ENCODE measurements around the gene THTPA.
"Not testable (repeated sequence)": the region's sequence is repeated elsewhere in the genome, so short reads cannot be mapped to it uniquely, and the experiment has no call there.

THTPA gene

DNA sequence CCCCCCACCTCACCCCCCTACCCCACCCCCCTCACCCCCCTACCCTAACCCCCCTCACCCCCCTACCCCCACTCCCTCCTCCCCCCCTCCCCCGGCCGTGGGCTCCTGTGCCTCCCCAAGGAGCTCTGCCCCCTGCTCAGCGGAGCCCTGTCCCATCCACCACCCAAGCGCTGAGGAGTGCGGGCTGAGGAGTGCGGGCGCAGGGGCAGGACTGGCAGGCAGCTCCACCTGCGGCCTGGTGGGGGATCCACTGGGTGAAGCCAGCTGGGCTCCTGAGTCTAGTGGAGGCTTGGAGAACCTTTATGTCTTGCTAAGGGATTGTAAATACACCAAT is 24.8 kb downstream of the THTPA start:
- H3K4me3 ChIP-seq (ENCODE audit: low read depth, low read length), result no peak overlapping the region
- DNase-seq, result no peak
- no peak overlapping the region for H3K9ac ChIP-seq (ENCODE audit: low read length)

DNA sequence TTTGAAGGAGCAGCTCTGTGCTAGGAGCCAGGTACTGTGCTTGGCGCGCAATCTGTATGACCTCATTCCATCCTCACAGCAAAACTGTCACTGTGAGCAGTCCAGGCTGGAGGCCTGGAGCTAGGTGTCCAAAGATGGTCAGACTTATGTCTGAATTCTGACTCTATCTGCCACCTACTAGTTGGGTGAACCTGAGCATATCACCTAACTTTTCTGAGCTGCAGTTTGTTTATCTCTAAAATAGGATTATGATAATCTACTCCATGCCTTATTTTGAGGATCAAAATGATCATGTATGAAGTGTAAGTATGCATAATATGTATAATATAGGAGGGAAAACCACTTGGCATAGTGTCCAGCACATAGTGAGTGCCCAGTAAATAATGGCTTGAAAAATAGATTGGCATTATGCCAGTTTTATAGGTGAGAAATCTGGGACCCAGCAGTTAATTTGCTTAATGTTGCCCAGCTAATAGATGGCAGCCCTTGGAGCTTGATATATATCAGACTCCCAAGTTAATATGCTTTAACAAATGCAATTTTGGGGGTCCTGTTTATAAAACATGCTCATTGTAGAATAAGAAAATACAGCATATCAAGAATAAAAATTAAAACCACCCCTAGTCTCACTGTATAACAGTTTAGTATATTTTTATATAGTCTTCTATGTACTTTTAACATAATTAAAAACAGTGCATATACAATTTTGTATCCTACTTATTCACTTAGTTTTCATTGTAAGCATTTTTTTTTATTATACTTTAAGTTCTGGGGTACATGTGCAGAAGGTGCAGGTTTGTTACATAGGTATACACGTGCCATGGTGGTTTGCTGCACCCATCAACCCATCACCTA is 27.1 kb downstream of the THTPA start:
- no peak overlapping the region for H4K8ac ChIP-seq (ENCODE audit: low read depth, low read length)
- no peak overlapping the region for H3K18ac ChIP-seq (ENCODE audit: low read length)
- no peak overlapping the region for H2BK120ac ChIP-seq (ENCODE audit: insufficient read depth, low read length, poor library complexity)
- no CpG with 5 or more reads among the region's 3 CpGs for WGBS (ENCODE audit: extremely low coverage, insufficient coverage, insufficient read length)
- H3K27ac ChIP-seq (ENCODE audit: low read depth, low read length), result no peak overlapping the region
- no peak overlapping the region for H3K4me3 ChIP-seq (ENCODE audit: low read depth, low read length)
- H3K4ac ChIP-seq (ENCODE audit: low read depth, low read length), result no peak overlapping the region
- DNase-seq, result no peak
- H3K14ac ChIP-seq (ENCODE audit: low read length), result no peak overlapping the region
- H3K23ac ChIP-seq (ENCODE audit: low read length), result no peak overlapping the region
- no peak overlapping the region for H3K9ac ChIP-seq (ENCODE audit: low read length)
- no peak overlapping the region for H4K91ac ChIP-seq (ENCODE audit: low read depth, low read length)
- H2AK5ac ChIP-seq (ENCODE audit: low read length), result no peak overlapping the region
- no peaks in the 10 kb centered on the region for H3K79me1 ChIP-seq (ENCODE audit: low read length)
- H3K4me2 ChIP-seq (ENCODE audit: low read length), result no peak overlapping the region
- peaks cover 18% of the 10 kb centered on the region for H3K27me3 ChIP-seq (ENCODE audit: insufficient read depth, low read length)
- no peaks in the 10 kb centered on the region for H3K36me3 ChIP-seq (ENCODE audit: control insufficient read depth in 1 of 2, insufficient read depth in 2 of 2, low read length in 2 of 2)
- H4K12ac ChIP-seq (ENCODE audit: low read depth, low read length), result no peak overlapping the region
- peaks cover 3% of the 10 kb centered on the region for H3K9me3 ChIP-seq (ENCODE audit: insufficient read depth, low read depth, low read length)
- no peak overlapping the region for H2BK12ac ChIP-seq (ENCODE audit: low read length)
- no peaks in the 10 kb centered on the region for H3K4me1 ChIP-seq (ENCODE audit: control insufficient read depth in 1 of 2, insufficient read depth in 2 of 2, low read length in 2 of 2)
- H2AFZ ChIP-seq (ENCODE audit: insufficient read depth, low read length, poor library complexity), result no peak overlapping the region
- H2BK5ac ChIP-seq (ENCODE audit: low read depth, low read length, poor library complexity), result no peak overlapping the region
- no peaks in the 10 kb centered on the region for H3K79me2 ChIP-seq (ENCODE audit: control insufficient read depth, insufficient read depth, low read length, poor library complexity)

More for the DNA sequence above, 24.8 kb downstream of the THTPA start:
- H3K4me1 ChIP-seq (ENCODE audit: control insufficient read depth in 1 of 2, insufficient read depth in 2 of 2, low read length in 2 of 2), result peaks cover 4 to 5% of the 10 kb centered on the region in 2 experiments
- H4K12ac ChIP-seq (ENCODE audit: low read depth, low read length), result no peak overlapping the region
- no peak overlapping the region for H3K18ac ChIP-seq (ENCODE audit: low read length)
- no peak overlapping the region for H3K14ac ChIP-seq (ENCODE audit: low read length)
- peaks cover 39% of the 10 kb centered on the region for H3K27me3 ChIP-seq (ENCODE audit: insufficient read depth, low read length)
- no peaks in the 10 kb centered on the region for H3K79me1 ChIP-seq (ENCODE audit: low read length)
- no peak overlapping the region for H2BK12ac ChIP-seq (ENCODE audit: low read length)
- no peak overlapping the region for H4K8ac ChIP-seq (ENCODE audit: low read depth, low read length)
- no CpG with 5 or more reads among the region's 8 CpGs for WGBS (ENCODE audit: extremely low coverage, insufficient coverage, insufficient read length)
- H3K4ac ChIP-seq (ENCODE audit: low read depth, low read length), result no peak overlapping the region
- H3K9me3 ChIP-seq (ENCODE audit: insufficient read depth, low read depth, low read length), result peaks cover 11% of the 10 kb centered on the region
- H3K23ac ChIP-seq (ENCODE audit: low read length), result no peak overlapping the region
- H2AFZ ChIP-seq (ENCODE audit: insufficient read depth, low read length, poor library complexity), result no peak overlapping the region
- H3K79me2 ChIP-seq (ENCODE audit: control insufficient read depth, insufficient read depth, low read length, poor library complexity), result no peaks in the 10 kb centered on the region
- H2BK120ac ChIP-seq (ENCODE audit: insufficient read depth, low read length, poor library complexity), result no peak overlapping the region
- H3K4me2 ChIP-seq (ENCODE audit: low read length), result no peak overlapping the region
- no peak overlapping the region for H3K27ac ChIP-seq (ENCODE audit: low read depth, low read length)
- H3K36me3 ChIP-seq (ENCODE audit: control insufficient read depth in 1 of 2, insufficient read depth in 2 of 2, low read length in 2 of 2), result no peaks in the 10 kb centered on the region
- H2BK5ac ChIP-seq (ENCODE audit: low read depth, low read length, poor library complexity), result no peak overlapping the region
- H2AK5ac ChIP-seq (ENCODE audit: low read length), result no peak overlapping the region
- no peak overlapping the region for H4K91ac ChIP-seq (ENCODE audit: low read depth, low read length)

DNA sequence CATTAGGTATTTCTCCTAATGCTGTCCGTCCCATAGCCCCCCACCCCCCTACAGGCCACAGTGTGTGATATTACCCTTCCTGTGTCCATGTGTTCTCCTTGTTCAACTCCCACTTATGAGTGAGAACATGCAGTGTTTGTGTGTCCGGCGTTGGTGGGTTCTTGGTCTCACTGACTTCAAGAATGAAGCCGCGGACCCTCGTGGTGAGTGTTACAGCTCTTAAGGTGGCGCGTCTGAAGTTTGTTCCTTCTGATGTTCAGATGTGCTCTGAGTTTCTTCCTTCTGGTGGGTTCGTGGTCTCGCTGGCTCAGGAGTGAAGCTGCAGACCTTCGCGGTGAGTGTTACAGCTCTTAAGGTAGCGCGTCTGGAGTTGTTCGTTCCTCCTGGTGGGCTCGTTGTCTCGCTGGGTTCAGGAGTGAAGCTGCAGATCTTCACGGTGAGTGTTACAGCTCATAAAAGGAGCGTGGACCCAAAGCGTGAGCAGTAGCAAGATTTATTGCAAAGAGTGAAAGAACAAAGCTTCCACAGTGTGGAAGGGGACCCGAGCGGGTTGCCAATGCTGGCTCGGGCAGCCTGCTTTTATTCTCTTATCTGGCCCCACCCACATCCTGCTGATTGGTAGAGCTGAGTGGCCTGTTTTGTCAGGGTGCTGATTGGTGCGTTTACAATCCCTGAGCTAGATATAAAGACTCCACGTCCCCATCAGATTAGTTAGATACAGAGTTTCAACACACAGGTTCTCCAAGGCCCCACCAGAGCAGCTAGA is 27.9 kb downstream of the THTPA start:
- H2AFZ ChIP-seq (ENCODE audit: insufficient read depth, low read length, poor library complexity); DNase-seq; H3K4me3 ChIP-seq (ENCODE audit: low read depth, low read length); H2BK5ac ChIP-seq (ENCODE audit: low read depth, low read length, poor library complexity); H3K27me3 ChIP-seq (ENCODE audit: insufficient read depth, low read length); H3K23ac ChIP-seq (ENCODE audit: low read length); H3K36me3 ChIP-seq (ENCODE audit: control insufficient read depth in 1 of 2, insufficient read depth in 2 of 2, low read length in 2 of 2); H3K18ac ChIP-seq (ENCODE audit: low read length); H3K27ac ChIP-seq (ENCODE audit: low read depth, low read length); H3K14ac ChIP-seq (ENCODE audit: low read length); H3K79me1 ChIP-seq (ENCODE audit: low read length); H2BK120ac ChIP-seq (ENCODE audit: insufficient read depth, low read length, poor library complexity); H3K4me1 ChIP-seq (ENCODE audit: control insufficient read depth in 1 of 2, insufficient read depth in 2 of 2, low read length in 2 of 2); H3K9me3 ChIP-seq (ENCODE audit: insufficient read depth, low read depth, low read length); H3K79me2 ChIP-seq (ENCODE audit: control insufficient read depth, insufficient read depth, low read length, poor library complexity); H4K8ac ChIP-seq (ENCODE audit: low read depth, low read length); H4K12ac ChIP-seq (ENCODE audit: low read depth, low read length); H3K4ac ChIP-seq (ENCODE audit: low read depth, low read length); H3K4me2 ChIP-seq (ENCODE audit: low read length); H2AK5ac ChIP-seq (ENCODE audit: low read length); H4K91ac ChIP-seq (ENCODE audit: low read depth, low read length); H3K9ac ChIP-seq (ENCODE audit: low read length); H2BK12ac ChIP-seq (ENCODE audit: low read length): not testable (repeated sequence)
- WGBS (ENCODE audit: extremely low coverage, insufficient coverage, insufficient read length), result no CpG with 5 or more reads among the region's 25 CpGs

DNA sequence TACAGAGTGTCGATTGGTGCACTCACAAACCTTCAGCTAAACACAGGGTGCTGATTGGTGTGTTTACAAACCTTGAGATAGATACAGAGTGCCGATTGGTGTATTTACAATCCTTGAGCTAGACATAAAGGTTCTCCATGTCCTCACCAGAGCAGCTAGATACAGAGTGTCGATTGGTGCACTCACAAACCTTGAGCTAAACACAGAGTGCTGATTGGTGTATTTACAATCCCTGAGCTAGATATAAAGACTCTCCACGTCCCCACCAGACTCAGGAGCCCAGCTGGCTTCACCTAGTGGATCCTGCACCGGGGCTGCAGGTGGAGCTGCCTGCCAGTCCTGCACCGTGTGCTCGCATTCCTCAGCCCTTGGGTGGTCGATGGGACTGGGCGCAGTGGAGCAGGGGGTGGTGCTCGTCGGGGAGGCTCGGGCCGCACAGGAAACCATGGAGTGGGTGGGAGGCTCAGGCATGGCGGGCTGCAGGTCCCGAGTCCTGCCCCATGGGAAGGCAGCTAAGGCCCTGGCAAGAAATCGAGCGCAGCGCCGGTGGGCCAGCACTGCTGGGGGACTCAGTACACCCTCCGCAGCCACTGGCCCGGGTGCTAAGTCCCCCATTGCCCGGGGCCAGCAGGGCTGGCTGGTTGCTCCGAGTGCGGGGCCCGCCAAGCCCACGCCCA is 28.6 kb downstream of the THTPA start:
- not testable (repeated sequence) for H3K18ac ChIP-seq (ENCODE audit: low read length); DNase-seq; H3K27ac ChIP-seq (ENCODE audit: low read depth, low read length); H3K4ac ChIP-seq (ENCODE audit: low read depth, low read length); H3K36me3 ChIP-seq (ENCODE audit: control insufficient read depth in 1 of 2, insufficient read depth in 2 of 2, low read length in 2 of 2); H3K4me3 ChIP-seq (ENCODE audit: low read depth, low read length); H3K79me2 ChIP-seq (ENCODE audit: control insufficient read depth, insufficient read depth, low read length, poor library complexity); H2AK5ac ChIP-seq (ENCODE audit: low read length); H3K14ac ChIP-seq (ENCODE audit: low read length); H3K9me3 ChIP-seq (ENCODE audit: insufficient read depth, low read depth, low read length); H2BK5ac ChIP-seq (ENCODE audit: low read depth, low read length, poor library complexity); H3K23ac ChIP-seq (ENCODE audit: low read length); H3K9ac ChIP-seq (ENCODE audit: low read length); H3K27me3 ChIP-seq (ENCODE audit: insufficient read depth, low read length); H4K91ac ChIP-seq (ENCODE audit: low read depth, low read length); H2AFZ ChIP-seq (ENCODE audit: insufficient read depth, low read length, poor library complexity); H4K8ac ChIP-seq (ENCODE audit: low read depth, low read length); H2BK12ac ChIP-seq (ENCODE audit: low read length); H3K4me2 ChIP-seq (ENCODE audit: low read length); H3K79me1 ChIP-seq (ENCODE audit: low read length); H2BK120ac ChIP-seq (ENCODE audit: insufficient read depth, low read length, poor library complexity); H4K12ac ChIP-seq (ENCODE audit: low read depth, low read length); H3K4me1 ChIP-seq (ENCODE audit: control insufficient read depth in 1 of 2, insufficient read depth in 2 of 2, low read length in 2 of 2)
- WGBS (ENCODE audit: extremely low coverage, insufficient coverage, insufficient read length), result no CpG with 5 or more reads among the region's 26 CpGs
